Erythroblast (primary cell): ENCODE measurements around the gene CASS4.

Experiments used
- DNase-seq, 2 experiments: peaks; one replicate each; lab custom pipeline; 2025; lab: John Stamatoyannopoulos, UW
- GATA1 ChIP-seq: IDR thresholded peaks from 2 replicates; pipeline ENCODE4 v1.6.1; 2011; ENCODE audit warnings: low read depth, mild to moderate bottlenecking, control low read depth, low read length, moderate library complexity
- POLR2A ChIP-seq: IDR thresholded peaks from 2 replicates; pipeline ENCODE4 v1.6.1; 2011; ENCODE audit warnings: mild to moderate bottlenecking, low read length

The CASS4 gene

GRCh38 chr20:56504373-56505005 lies 92.4 kb downstream of the CASS4 start:
- TF ChIP-seq GATA1 (no peak), POLR2A (no peak)
- DNase-seq, result peak; percentile 17 to 29

- no peak for TF ChIP-seq POLR2A
- no peak for TF ChIP-seq GATA1
- DNase-seq, result no peak
These were observed 94.0 kb downstream of the CASS4 start for GRCh38 chr20:56506103-56506502.
